PC-3 (cell line): ENCODE results near the gene SLC16A9. TPM values are rescaled to one million over a fixed set of nuclear protein-coding genes. Genes with fewer than 3 reads are reported as not detected.
A peak's percentile ranks its signal among the peaks of the same experiment; 100 is the strongest.

Source experiments
- ATAC-seq: fragments of 200-7000 bp; cut with Tn5 transposase; 2 replicates; pipeline ENCODE4 v1.9.1; 2020; ENCODE audit warnings: mild to moderate bottlenecking, moderate library complexity
- BruUV-seq: library from RNA; stranded (reverse); fragments of 400-500 nt; replicated peaks from 2 replicates; lab custom pipeline; 2021; lab: Mats Ljungman, UMichigan
- CTCF ChIA-PET: fragments of 300-600 bp; sonication (Branson Sonifier 250); formaldehyde crosslinking; loops from one replicate; lab custom pipeline; 2022; ENCODE audit warnings: antibody characterized with exemption; lab: Charles Lee
- POLR2A ChIA-PET: fragments of 300-600 bp; sonication (Branson Sonifier 250); formaldehyde crosslinking; loops from one replicate; lab custom pipeline; 2022; ENCODE audit warnings: antibody characterized with exemption; ENCODE audit not compliant: unreplicated experiment; lab: Charles Lee
- DNase-seq: peaks from one replicate; pipeline ENCODE4 v3.0.0-alpha.2; 2015
- H2AFZ ChIP-seq: fragments of 300-600 bp; sonication (generic); 2 replicates; pipeline ENCODE4 v1.6.0; 2016; ENCODE audit warnings: antibody characterized with exemption, low read length
- H3F3A ChIP-seq: fragments of 300-600 bp; sonication (generic); one replicate; pipeline ENCODE4 v1.6.0; 2017; ENCODE audit warnings: antibody characterized with exemption, low read length, control low read depth, mild to moderate bottlenecking; ENCODE audit not compliant: unreplicated experiment
- H3K27ac ChIP-seq: fragments of 300-600 bp; sonication (generic); 2 replicates; pipeline ENCODE4 v1.5.1; 2016; ENCODE audit warnings: mild to moderate bottlenecking, low read length
- H3K27me3 ChIP-seq: fragments of 300-600 bp; sonication (generic); 2 replicates; pipeline ENCODE4 v1.6.1; 2016; ENCODE audit warnings: low read length, mixed read lengths
- H3K36me3 ChIP-seq: fragments of 300-600 bp; sonication (generic); 2 replicates; pipeline ENCODE4 v1.6.1; 2016; ENCODE audit warnings: low read depth, mixed run types, low read length, mixed read lengths
- H3K4me1 ChIP-seq: fragments of 300-600 bp; sonication (generic); 2 replicates; pipeline ENCODE4 v1.5.1; 2016; ENCODE audit warnings: low read length; ENCODE audit not compliant: insufficient read depth
- H3K4me2 ChIP-seq: fragments of 300-600 bp; sonication (generic); 2 replicates; pipeline ENCODE4 v1.6.0; 2016; ENCODE audit warnings: low read length
- H3K4me3 ChIP-seq: fragments of 300-600 bp; sonication (generic); 2 replicates; pipeline ENCODE4 v1.5.1; 2016; ENCODE audit warnings: mild to moderate bottlenecking, low read length, mixed read lengths
- H3K79me2 ChIP-seq: fragments of 300-600 bp; sonication (generic); 2 replicates; pipeline ENCODE4 v1.6.1; 2017; ENCODE audit warnings: low read length, mixed read lengths
- H3K9ac ChIP-seq: fragments of 300-600 bp; sonication (generic); 2 replicates; pipeline ENCODE4 v1.6.0; 2016; ENCODE audit warnings: mild to moderate bottlenecking, low read length
- H3K9me2 ChIP-seq: fragments of 300-600 bp; sonication (generic); replicated peaks from 2 replicates; pipeline ENCODE4 v1.6.1; 2016; ENCODE audit warnings: mixed run types, low read length, mixed read lengths
- H3K9me3 ChIP-seq: fragments of 300-600 bp; sonication (generic); 2 replicates; pipeline ENCODE4 v1.6.1; 2016; ENCODE audit warnings: low read length, mixed read lengths
- H4K20me1 ChIP-seq: fragments of 300-600 bp; sonication (generic); 2 replicates; pipeline ENCODE4 v1.6.1; 2016; ENCODE audit warnings: low read length, mixed read lengths
- EZH2 ChIP-seq: fragments of 300-600 bp; sonication (generic); IDR thresholded peaks from one replicate; pipeline ENCODE4 v1.6.1; 2017; ENCODE audit warnings: antibody characterized with exemption, mild to moderate bottlenecking, low read length; ENCODE audit not compliant: unreplicated experiment
- EZH2phosphoT487 ChIP-seq: fragments of 300-600 bp; sonication (generic); IDR thresholded peaks from 2 replicates; pipeline ENCODE4 v1.6.1; 2018; ENCODE audit warnings: mild to moderate bottlenecking, antibody characterized with exemption, low read length, borderline replicate concordance
- intact Hi-C: fragments of 100-400 bp; cut with micrococcal nuclease; formaldehyde crosslinking; loops from 2 replicates; pipeline ENCODE4 v1.9.0; 2023
- total RNA-seq: library from RNA; depleted of rRNA; stranded (reverse); fragments of >200 nt; gene quantifications from 2 replicates; pipeline ENCODE4 v1.2.3, GENCODE V29; 2014
- TF ChIP-seq, protein P1 (sequence below): fragments of 300-600 bp; sonication (generic); conservative IDR thresholded peaks from 2 replicates; pipeline ENCODE4 v1.5.1; 2017; ENCODE audit warnings: antibody characterized with exemption, low read depth, mild to moderate bottlenecking, low read length

SLC16A9 gene
- total RNA-seq, 1 experiment from 2014 or later: 17.4 TPM

DNA sequence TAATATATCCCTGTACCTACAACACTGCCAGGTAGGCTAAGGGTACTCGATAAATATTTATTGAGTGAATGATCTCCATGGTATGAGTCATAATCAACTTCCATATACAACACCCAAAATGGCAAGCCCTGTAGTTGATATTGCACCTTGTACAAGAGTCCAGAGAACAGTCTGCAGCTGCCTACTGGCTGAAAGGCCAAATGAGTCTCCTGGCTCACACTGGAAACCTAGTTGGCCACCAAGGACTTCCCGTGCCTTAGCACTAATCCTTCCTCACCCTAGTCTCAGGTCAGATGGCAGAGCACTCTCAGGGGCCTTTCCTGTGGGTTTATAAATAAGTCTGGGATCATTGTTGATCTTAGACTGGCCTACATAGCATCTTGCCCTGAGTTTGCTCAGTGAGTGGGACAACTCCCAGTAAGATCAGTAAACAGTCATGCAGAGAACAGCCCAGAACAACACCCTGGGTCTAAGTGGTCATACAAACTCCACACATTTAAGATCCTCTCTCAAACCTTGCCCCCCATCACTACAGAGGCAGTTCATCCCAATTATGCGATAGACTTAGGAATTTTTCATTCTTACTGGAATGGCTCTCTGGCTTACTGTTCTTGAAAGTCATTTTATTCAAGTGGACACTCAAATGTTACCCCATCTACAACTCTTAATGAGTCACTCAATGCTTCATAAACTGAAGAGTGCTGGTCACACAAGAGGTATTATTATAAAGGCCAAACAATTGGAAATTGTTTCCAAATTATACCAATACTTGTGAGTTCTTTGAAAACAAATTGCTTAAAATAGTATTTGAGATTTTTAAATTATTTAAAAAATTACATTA, 14.7 kb upstream of the SLC16A9 start:
- 0 out of 2 replicates have a peak overlapping the region, but pooled peaks have one; percentile 2 for H3K4me3 ChIP-seq
- no peaks in the 10 kb centered on the region for H3K36me3 ChIP-seq
- peak overlapping the region; percentile 59 for H3K27ac ChIP-seq
- POLR2A ChIA-PET: no interaction called here
- 0 out of 2 replicates have a peak overlapping the region, but pooled peaks have one; percentile 3 for H2AFZ ChIP-seq
- peak; percentile 83 for ATAC-seq
- intact Hi-C loops: no loop called here
- H3K4me2 ChIP-seq: peak overlapping the region; percentile 50
- H3K9me2 ChIP-seq: no peaks in the 10 kb centered on the region
- H3K79me2 ChIP-seq: no peaks in the 10 kb centered on the region
- H3F3A ChIP-seq: no peaks in the 10 kb centered on the region
- TF ChIP-seq, protein P1, sequence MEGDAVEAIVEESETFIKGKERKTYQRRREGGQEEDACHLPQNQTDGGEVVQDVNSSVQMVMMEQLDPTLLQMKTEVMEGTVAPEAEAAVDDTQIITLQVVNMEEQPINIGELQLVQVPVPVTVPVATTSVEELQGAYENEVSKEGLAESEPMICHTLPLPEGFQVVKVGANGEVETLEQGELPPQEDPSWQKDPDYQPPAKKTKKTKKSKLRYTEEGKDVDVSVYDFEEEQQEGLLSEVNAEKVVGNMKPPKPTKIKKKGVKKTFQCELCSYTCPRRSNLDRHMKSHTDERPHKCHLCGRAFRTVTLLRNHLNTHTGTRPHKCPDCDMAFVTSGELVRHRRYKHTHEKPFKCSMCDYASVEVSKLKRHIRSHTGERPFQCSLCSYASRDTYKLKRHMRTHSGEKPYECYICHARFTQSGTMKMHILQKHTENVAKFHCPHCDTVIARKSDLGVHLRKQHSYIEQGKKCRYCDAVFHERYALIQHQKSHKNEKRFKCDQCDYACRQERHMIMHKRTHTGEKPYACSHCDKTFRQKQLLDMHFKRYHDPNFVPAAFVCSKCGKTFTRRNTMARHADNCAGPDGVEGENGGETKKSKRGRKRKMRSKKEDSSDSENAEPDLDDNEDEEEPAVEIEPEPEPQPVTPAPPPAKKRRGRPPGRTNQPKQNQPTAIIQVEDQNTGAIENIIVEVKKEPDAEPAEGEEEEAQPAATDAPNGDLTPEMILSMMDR: no peak
- TF ChIP-seq EZH2phosphoT487: no peak
- no peak for TF ChIP-seq EZH2
- H3K9ac ChIP-seq: no peak overlapping the region
- no peaks in the 10 kb centered on the region for H3K9me3 ChIP-seq
- CTCF ChIA-PET: no interaction called here
- no peaks in the 10 kb centered on the region for H4K20me1 ChIP-seq
- H3K27me3 ChIP-seq: no peaks in the 10 kb centered on the region
- no TSS peak for BruUV-seq
- peaks cover 18% of the 10 kb centered on the region for H3K4me1 ChIP-seq
- DNase-seq: peak; percentile 83

DNA sequence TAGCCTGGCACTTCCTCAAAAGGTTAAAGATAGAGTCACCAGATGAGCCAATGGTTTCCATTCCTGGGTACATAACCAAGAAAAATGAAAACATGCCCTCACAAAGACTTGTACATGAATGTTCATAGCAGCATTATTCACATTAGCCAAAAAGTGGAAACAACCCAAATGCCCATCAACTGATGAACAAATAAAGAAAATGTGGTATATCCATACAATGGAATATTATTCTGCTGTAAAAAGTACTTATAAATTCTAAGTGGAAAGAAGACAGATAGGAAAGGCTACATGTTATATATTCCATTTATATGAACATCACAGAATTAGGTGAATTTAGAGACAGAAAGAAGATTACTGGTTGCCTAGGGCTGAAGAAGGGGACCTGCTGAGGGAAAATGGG, 10.7 kb upstream of the SLC16A9 start:
- H3K4me2 ChIP-seq: no peak overlapping the region
- H3K27ac ChIP-seq: no peak overlapping the region
- no peak for DNase-seq
- no peaks in the 10 kb centered on the region for H3K79me2 ChIP-seq
- H3K9me2 ChIP-seq: no peaks in the 10 kb centered on the region
- peaks cover 18% of the 10 kb centered on the region for H3K4me1 ChIP-seq
- no peak for TF ChIP-seq EZH2
- TF ChIP-seq, protein P1: no peak
- BruUV-seq: no TSS peak
- intact Hi-C loops: no loop called here
- ChIA-PET POLR2A (interaction anchor here (0.6 kb wide), 1 partner anchor 9 kb away, joined by 4 read pairs; no protein-coding TSS in a partner anchor), CTCF (no interaction called here)
- no peak overlapping the region for H2AFZ ChIP-seq
- H3K4me3 ChIP-seq: no peak overlapping the region
- H3K9me3 ChIP-seq: no peaks in the 10 kb centered on the region
- no peaks in the 10 kb centered on the region for H3K36me3 ChIP-seq
- H3F3A ChIP-seq: no peaks in the 10 kb centered on the region
- H3K9ac ChIP-seq: no peak overlapping the region
- no peak for ATAC-seq
- no peaks in the 10 kb centered on the region for H4K20me1 ChIP-seq
- H3K27me3 ChIP-seq: no peaks in the 10 kb centered on the region

DNA sequence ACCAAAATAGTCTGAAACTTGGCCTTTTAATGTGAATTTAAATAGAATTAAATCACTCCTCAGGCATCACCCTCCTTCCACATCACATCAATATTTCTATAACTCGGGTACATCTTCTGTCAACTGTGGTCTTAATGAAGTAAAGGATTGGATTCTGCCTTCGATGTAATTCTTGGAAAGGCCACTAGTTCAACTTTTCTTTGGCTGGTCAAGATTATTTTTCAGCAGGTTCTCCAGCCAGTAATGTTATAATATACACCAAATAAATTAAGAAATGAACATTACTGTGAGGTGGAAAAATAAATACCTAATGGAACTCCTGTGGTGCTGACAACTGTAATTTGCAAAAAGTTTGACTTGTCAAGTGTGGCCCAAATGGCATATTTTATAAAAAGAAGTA, 9.7 kb upstream of the SLC16A9 start:
- Histone ChIP-seq H3K4me2 (no peak overlapping the region), H3K4me3 (no peak overlapping the region), H2AFZ (no peak overlapping the region), H3K9me3 (no peaks in the 10 kb centered on the region), H4K20me1 (no peaks in the 10 kb centered on the region), H3K9ac (no peak overlapping the region), H3K27ac (no peak overlapping the region), H3F3A (no peaks in the 10 kb centered on the region), H3K9me2 (no peaks in the 10 kb centered on the region), H3K4me1 (peaks cover 18% of the 10 kb centered on the region), H3K79me2 (no peaks in the 10 kb centered on the region), H3K36me3 (no peaks in the 10 kb centered on the region), H3K27me3 (no peaks in the 10 kb centered on the region)
- TF ChIP-seq, protein P1: peak; percentile 62
- no peak for TF ChIP-seq EZH2phosphoT487
- peak; percentile 44 for DNase-seq
- no peak for ATAC-seq
- intact Hi-C loops: no loop called here
- CTCF ChIA-PET: no interaction called here
- POLR2A ChIA-PET: no interaction called here
- no TSS peak for BruUV-seq
